Measurements from ENCODE around the gene CSGALNACT2. TPM values are rescaled to one million over a fixed set of nuclear protein-coding genes. Genes with fewer than 3 reads are reported as not detected.

Gene CSGALNACT2
- total RNA-seq, 1 donor from 2014 or later = 38.7 TPM

DNA sequence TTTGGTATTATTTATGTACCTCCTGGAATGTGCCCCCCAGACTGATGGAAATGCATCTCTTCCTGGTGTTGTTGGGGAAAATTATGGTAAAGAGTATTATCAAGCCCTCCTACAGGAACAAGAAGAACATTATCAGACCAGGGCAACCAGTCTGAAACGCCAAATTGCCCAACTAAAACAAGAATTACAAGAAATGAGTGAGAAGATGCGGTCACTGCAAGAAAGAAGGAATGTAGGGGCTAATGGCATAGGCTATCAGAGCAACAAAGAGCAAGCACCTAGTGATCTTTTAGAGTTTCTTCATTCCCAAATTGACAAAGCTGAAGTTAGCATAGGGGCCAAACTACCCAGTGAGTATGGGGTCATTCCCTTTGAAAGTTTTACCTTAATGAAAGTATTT is 17.0 kb downstream of the CSGALNACT2 start:
- no peaks in the 10 kb centered on the region for H3K36me3 Mint-ChIP-seq (ENCODE audit: low read depth)
- no peak overlapping the region for H3K4me3 Mint-ChIP-seq (ENCODE audit: unreplicated experiment)
- no peaks in the 10 kb centered on the region for H3K9me3 Mint-ChIP-seq (ENCODE audit: low read depth)
- TF ChIP-seq, protein P1, sequence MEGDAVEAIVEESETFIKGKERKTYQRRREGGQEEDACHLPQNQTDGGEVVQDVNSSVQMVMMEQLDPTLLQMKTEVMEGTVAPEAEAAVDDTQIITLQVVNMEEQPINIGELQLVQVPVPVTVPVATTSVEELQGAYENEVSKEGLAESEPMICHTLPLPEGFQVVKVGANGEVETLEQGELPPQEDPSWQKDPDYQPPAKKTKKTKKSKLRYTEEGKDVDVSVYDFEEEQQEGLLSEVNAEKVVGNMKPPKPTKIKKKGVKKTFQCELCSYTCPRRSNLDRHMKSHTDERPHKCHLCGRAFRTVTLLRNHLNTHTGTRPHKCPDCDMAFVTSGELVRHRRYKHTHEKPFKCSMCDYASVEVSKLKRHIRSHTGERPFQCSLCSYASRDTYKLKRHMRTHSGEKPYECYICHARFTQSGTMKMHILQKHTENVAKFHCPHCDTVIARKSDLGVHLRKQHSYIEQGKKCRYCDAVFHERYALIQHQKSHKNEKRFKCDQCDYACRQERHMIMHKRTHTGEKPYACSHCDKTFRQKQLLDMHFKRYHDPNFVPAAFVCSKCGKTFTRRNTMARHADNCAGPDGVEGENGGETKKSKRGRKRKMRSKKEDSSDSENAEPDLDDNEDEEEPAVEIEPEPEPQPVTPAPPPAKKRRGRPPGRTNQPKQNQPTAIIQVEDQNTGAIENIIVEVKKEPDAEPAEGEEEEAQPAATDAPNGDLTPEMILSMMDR (IDR thresholded peaks at IDR 0.05) = no peak
- no peak for DNase-seq (ENCODE audit: low spot score)
- H3K27ac Mint-ChIP-seq (ENCODE audit: unreplicated experiment) = no peak overlapping the region
- no peaks in the 10 kb centered on the region for H3K27me3 Mint-ChIP-seq (ENCODE audit: low read depth)
- H3K4me1 Mint-ChIP-seq (ENCODE audit: low read depth) = peaks cover 48% of the 10 kb centered on the region

GRCh38 chr10:43155741-43156140 is 17.5 kb downstream of the CSGALNACT2 start:
- TF ChIP-seq, protein P1 (IDR thresholded peaks at IDR 0.05) = no peak
- H3K27ac Mint-ChIP-seq (ENCODE audit: unreplicated experiment) = no peak overlapping the region
- no peak overlapping the region for H3K4me3 Mint-ChIP-seq (ENCODE audit: unreplicated experiment)
- no peaks in the 10 kb centered on the region for H3K27me3 Mint-ChIP-seq (ENCODE audit: low read depth)
- H3K4me1 Mint-ChIP-seq (ENCODE audit: low read depth) = peaks cover 54% of the 10 kb centered on the region
- no peaks in the 10 kb centered on the region for H3K9me3 Mint-ChIP-seq (ENCODE audit: low read depth)
- DNase-seq (ENCODE audit: low spot score) = no peak
- H3K36me3 Mint-ChIP-seq (ENCODE audit: low read depth) = peaks cover under 1% of the 10 kb centered on the region

DNA sequence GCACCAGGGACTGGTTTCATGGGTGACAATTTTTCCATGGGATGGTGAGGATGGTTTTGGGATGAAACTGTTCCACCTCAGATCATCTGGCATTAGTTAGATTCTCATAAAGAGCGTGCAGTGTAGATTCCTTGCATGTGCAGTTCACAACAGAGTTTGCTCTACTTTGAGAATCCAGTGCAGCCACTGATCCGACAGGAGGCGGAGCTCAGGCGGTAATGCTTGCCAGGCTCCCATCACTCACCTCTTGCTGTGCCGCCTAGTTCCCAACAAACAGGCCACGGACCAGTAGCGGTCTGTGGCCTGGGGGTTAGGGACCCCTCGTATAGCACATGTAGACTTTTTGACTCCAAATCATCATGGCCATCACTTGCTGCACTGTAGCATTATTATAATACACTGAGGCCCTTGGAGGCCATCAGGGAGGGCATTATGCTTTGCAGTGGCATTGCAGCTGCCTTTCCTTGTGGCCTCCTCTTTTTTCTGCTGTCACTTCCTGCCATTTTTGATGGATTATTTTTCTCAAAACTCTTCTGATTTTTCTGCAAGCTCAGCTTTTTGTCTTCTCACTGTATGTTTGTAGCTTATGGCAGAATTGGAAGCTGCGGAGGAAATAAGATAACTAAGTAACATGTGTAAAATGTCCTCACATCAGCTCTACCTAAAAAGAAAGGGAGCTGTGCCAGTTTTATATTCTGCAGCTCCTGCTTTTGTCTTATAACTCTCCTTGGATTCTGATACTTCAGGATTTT is 18.5 kb downstream of the CSGALNACT2 start:
- no peaks in the 10 kb centered on the region for H3K27me3 Mint-ChIP-seq (ENCODE audit: low read depth)
- H3K36me3 Mint-ChIP-seq (ENCODE audit: low read depth) = peaks cover 5% of the 10 kb centered on the region
- TF ChIP-seq, protein P1 (IDR thresholded peaks at IDR 0.05) = no peak
- no peak overlapping the region for H3K27ac Mint-ChIP-seq (ENCODE audit: unreplicated experiment)
- H3K4me1 Mint-ChIP-seq (ENCODE audit: low read depth) = peaks cover 59% of the 10 kb centered on the region
- no peak overlapping the region for H3K4me3 Mint-ChIP-seq (ENCODE audit: unreplicated experiment)
- DNase-seq (ENCODE audit: low spot score) = no peak
- no peaks in the 10 kb centered on the region for H3K9me3 Mint-ChIP-seq (ENCODE audit: low read depth)

DNA sequence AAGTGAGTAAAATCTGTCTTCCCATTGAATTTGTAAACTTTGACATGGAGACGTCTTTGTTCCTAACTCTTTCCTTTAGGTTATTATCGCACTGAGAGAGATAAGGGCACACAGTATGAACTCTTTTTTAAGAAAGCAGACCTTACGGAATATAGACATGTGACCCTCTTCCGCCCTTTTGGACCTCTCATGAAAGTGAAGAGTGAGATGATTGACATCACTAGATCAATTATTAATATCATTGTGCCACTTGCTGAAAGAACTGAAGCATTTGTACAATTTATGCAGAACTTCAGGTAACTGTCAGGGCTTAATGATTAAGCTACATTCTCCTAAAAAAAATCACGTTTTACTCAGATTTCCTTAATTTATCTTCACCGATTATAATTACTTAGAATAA is 20.4 kb downstream of the CSGALNACT2 start:
- Mint-ChIP-seq H3K4me1 (ENCODE audit: low read depth) (peaks cover 52% of the 10 kb centered on the region), H3K27me3 (ENCODE audit: low read depth) (no peaks in the 10 kb centered on the region), H3K27ac (ENCODE audit: unreplicated experiment) (no peak overlapping the region), H3K36me3 (ENCODE audit: low read depth) (peaks cover 13% of the 10 kb centered on the region), H3K4me3 (ENCODE audit: unreplicated experiment) (no peak overlapping the region), H3K9me3 (ENCODE audit: low read depth) (no peaks in the 10 kb centered on the region)
- TF ChIP-seq, protein P1 (IDR thresholded peaks at IDR 0.05) = no peak
- DNase-seq (ENCODE audit: low spot score) = no peak

GRCh38 chr10:43160046-43160920 is 22.0 kb downstream of the CSGALNACT2 start:
- DNase-seq (ENCODE audit: low spot score) = no peak
- Mint-ChIP-seq H3K27me3 (ENCODE audit: low read depth) (no peaks in the 10 kb centered on the region), H3K4me3 (ENCODE audit: unreplicated experiment) (no peak overlapping the region), H3K9me3 (ENCODE audit: low read depth) (no peaks in the 10 kb centered on the region), H3K4me1 (ENCODE audit: low read depth) (peaks cover 42% of the 10 kb centered on the region), H3K27ac (ENCODE audit: unreplicated experiment) (peak overlapping the region; percentile 89), H3K36me3 (ENCODE audit: low read depth) (peaks cover 16% of the 10 kb centered on the region)
- TF ChIP-seq, protein P1 (IDR thresholded peaks at IDR 0.05) = no peak
